Astrocyte (in vitro differentiated cells and primary cell): ENCODE data around the gene NRSN2. TPM values are rescaled to one million over a fixed set of nuclear protein-coding genes. Genes with fewer than 3 reads are reported as not detected.

Source experiments
- DNase-seq: peaks from one replicate; pipeline ENCODE4 v3.0.0-alpha.2; 2010; ENCODE audit warnings: low read depth
- FAIRE-seq: peaks from 2 replicates; lab custom pipeline; 2011; peaks lifted over from hg19 to GRCh38; lab: Jason Lieb, UNC
- H2AFZ ChIP-seq: 2 replicates; pipeline ENCODE4 v1.6.0; 2012; ENCODE audit warnings: low read depth, low read length, inconsistent platforms
- H3K27ac ChIP-seq: 2 replicates; pipeline ENCODE4 v1.5.1; 2011; ENCODE audit warnings: low read depth, low read length, inconsistent platforms
- H3K27me3 ChIP-seq: 2 replicates; pipeline ENCODE4 v1.6.0; 2011; ENCODE audit warnings: low read length, inconsistent platforms; ENCODE audit not compliant: insufficient read depth
- H3K36me3 ChIP-seq: 2 replicates; pipeline ENCODE4 v1.5.1; 2011; ENCODE audit warnings: low read length, inconsistent platforms; ENCODE audit not compliant: insufficient read depth
- H3K4me1 ChIP-seq: 2 replicates; pipeline ENCODE4 v1.5.1; 2011; ENCODE audit warnings: low read length, inconsistent platforms; ENCODE audit not compliant: insufficient read depth
- H3K4me2 ChIP-seq: 2 replicates; pipeline ENCODE4 v1.6.0; 2012; ENCODE audit warnings: low read length, inconsistent platforms
- H3K4me3 ChIP-seq: 2 replicates; pipeline ENCODE4 v1.5.1; 2011; ENCODE audit warnings: low read depth, mild to moderate bottlenecking, low read length, inconsistent platforms; ENCODE audit not compliant: insufficient read depth
- H3K79me2 ChIP-seq: 2 replicates; pipeline ENCODE4 v1.6.0; 2012; ENCODE audit warnings: mild to moderate bottlenecking, low read length, inconsistent platforms; ENCODE audit not compliant: insufficient read depth
- H3K9ac ChIP-seq: 2 replicates; pipeline ENCODE4 v1.6.0; 2012; ENCODE audit warnings: mild to moderate bottlenecking, low read length, inconsistent platforms
- H3K9me3 ChIP-seq: 2 replicates; pipeline ENCODE4 v1.5.1; 2012; ENCODE audit warnings: low read depth, mild to moderate bottlenecking, low read length, inconsistent platforms; ENCODE audit not compliant: insufficient read depth
- H4K20me1 ChIP-seq: 2 replicates; pipeline ENCODE4 v1.6.0; 2012; ENCODE audit warnings: low read length, inconsistent platforms; ENCODE audit not compliant: insufficient read depth
- H3K27ac Mint-ChIP-seq: one replicate; pipeline ENCODE4 v1.8.0; 2021; ENCODE audit warnings: mild to moderate bottlenecking, mixed read lengths; ENCODE audit not compliant: unreplicated experiment
- H3K27me3 Mint-ChIP-seq: one replicate; pipeline ENCODE4 v1.8.0; 2021; ENCODE audit warnings: low read depth, mixed read lengths; ENCODE audit not compliant: unreplicated experiment
- H3K36me3 Mint-ChIP-seq: one replicate; pipeline ENCODE4 v1.8.0; 2021; ENCODE audit warnings: low read depth, mixed read lengths; ENCODE audit not compliant: unreplicated experiment
- H3K4me1 Mint-ChIP-seq: one replicate; pipeline ENCODE4 v1.8.0; 2021; ENCODE audit warnings: low read depth, mixed read lengths; ENCODE audit not compliant: unreplicated experiment
- H3K4me3 Mint-ChIP-seq: one replicate; pipeline ENCODE4 v1.8.0; 2021; ENCODE audit warnings: mild to moderate bottlenecking, moderate library complexity, mixed read lengths; ENCODE audit not compliant: unreplicated experiment
- H3K9me3 Mint-ChIP-seq: one replicate; pipeline ENCODE4 v1.8.0; 2021; ENCODE audit warnings: mild to moderate bottlenecking, mixed read lengths; ENCODE audit not compliant: unreplicated experiment
- CTCF ChIP-seq: IDR thresholded peaks from 2 replicates; pipeline ENCODE4 v1.5.1; 2011; ENCODE audit warnings: low read depth, mild to moderate bottlenecking, inconsistent platforms, low read length, moderate library complexity; ENCODE audit not compliant: insufficient read depth
- EZH2 ChIP-seq: IDR thresholded peaks from 2 replicates; pipeline ENCODE4 v1.6.1; 2012; ENCODE audit warnings: mild to moderate bottlenecking, low read length, inconsistent platforms; ENCODE audit not compliant: insufficient read depth
- total RNA-seq: library from RNA; stranded (reverse); gene quantifications from 2 replicates; pipeline ENCODE4 v1.2.1, GENCODE V29; 2021

The NRSN2 gene
- total RNA-seq, 1 donor from 2014 or later = 57.8 TPM

GRCh38 chr20:396619-397431 is 49.9 kb downstream of the NRSN2 start:
- FAIRE-seq (no peak), DNase-seq (no peak)
- Histone ChIP-seq H3K4me1 (peaks cover 1% of the 10 kb centered on the region), H3K4me2 (no peak overlapping the region), H2AFZ (no peak overlapping the region), H3K27ac (no peak overlapping the region), H3K79me2 (no peaks in the 10 kb centered on the region), H3K9me3 (no peaks in the 10 kb centered on the region), H3K9ac (no peak overlapping the region), H3K4me3 (no peak overlapping the region), H4K20me1 (no peaks in the 10 kb centered on the region), H3K27me3 (no peaks in the 10 kb centered on the region), H3K36me3 (peaks cover 3% of the 10 kb centered on the region)
- Mint-ChIP-seq H3K4me1 (peaks cover 11% of the 10 kb centered on the region), H3K27ac (no peak overlapping the region), H3K27me3 (no peaks in the 10 kb centered on the region), H3K4me3 (no peak overlapping the region), H3K36me3 (peaks cover 22% of the 10 kb centered on the region), H3K9me3 (no peaks in the 10 kb centered on the region)
- TF ChIP-seq CTCF = no peak

- DNase-seq (no peak), FAIRE-seq (no peak)
- TF ChIP-seq CTCF = no peak
- TF ChIP-seq EZH2 = no peak
- no peaks in the 10 kb centered on the region for H3K9me3 ChIP-seq
- no peak overlapping the region for H3K4me3 ChIP-seq
- Mint-ChIP-seq H3K27me3 (no peaks in the 10 kb centered on the region), H3K4me1 (peaks cover 13% of the 10 kb centered on the region), H3K36me3 (peaks cover 20% of the 10 kb centered on the region), H3K9me3 (no peaks in the 10 kb centered on the region), H3K27ac (no peak overlapping the region), H3K4me3 (no peak overlapping the region)
- peaks cover 3% of the 10 kb centered on the region for H3K4me1 ChIP-seq
- no peak overlapping the region for H3K27ac ChIP-seq
- H2AFZ ChIP-seq = no peak overlapping the region
- H3K9ac ChIP-seq = no peak overlapping the region
- H3K27me3 ChIP-seq = no peaks in the 10 kb centered on the region
- H4K20me1 ChIP-seq = no peaks in the 10 kb centered on the region
- no peaks in the 10 kb centered on the region for H3K79me2 ChIP-seq
- H3K36me3 ChIP-seq = peaks cover 3% of the 10 kb centered on the region
- no peak overlapping the region for H3K4me2 ChIP-seq
Measured at GRCh38 chr20:397432-398237, 50.7 kb downstream of the NRSN2 start.
